Hematopoietic multipotent progenitor cell treated with erythropoietin and hydrocortisone succinate and interleukin-3 and kit ligand, for 8 days (in vitro differentiated cells): ENCODE measurements around the gene PPID.

Source experiments
- DNase-seq: peaks from one replicate; pipeline ENCODE4 v3.0.0-alpha.2; 2015

Gene PPID

DNA sequence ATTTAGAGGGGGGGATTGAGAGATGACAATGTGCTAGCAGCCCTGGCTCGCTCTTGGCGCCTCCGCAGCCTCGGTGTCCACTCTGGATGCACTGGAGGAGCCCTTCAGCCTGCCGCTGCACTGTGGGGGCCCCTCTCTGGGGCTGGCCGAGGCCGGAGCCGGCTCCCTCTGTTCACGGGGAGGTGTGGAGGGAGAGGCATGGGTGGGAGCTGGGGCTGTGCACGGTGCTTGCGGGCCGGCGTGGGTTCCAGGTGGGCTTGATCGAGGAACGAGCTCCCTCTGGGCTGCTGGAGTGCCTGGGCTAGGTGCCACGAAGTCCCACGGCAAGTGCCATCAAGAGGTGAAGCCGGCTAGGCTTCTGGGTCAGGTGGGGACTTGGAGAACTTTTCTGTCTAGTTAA, 58.4 kb downstream of the PPID start:
- DNase-seq: no peak

DNA sequence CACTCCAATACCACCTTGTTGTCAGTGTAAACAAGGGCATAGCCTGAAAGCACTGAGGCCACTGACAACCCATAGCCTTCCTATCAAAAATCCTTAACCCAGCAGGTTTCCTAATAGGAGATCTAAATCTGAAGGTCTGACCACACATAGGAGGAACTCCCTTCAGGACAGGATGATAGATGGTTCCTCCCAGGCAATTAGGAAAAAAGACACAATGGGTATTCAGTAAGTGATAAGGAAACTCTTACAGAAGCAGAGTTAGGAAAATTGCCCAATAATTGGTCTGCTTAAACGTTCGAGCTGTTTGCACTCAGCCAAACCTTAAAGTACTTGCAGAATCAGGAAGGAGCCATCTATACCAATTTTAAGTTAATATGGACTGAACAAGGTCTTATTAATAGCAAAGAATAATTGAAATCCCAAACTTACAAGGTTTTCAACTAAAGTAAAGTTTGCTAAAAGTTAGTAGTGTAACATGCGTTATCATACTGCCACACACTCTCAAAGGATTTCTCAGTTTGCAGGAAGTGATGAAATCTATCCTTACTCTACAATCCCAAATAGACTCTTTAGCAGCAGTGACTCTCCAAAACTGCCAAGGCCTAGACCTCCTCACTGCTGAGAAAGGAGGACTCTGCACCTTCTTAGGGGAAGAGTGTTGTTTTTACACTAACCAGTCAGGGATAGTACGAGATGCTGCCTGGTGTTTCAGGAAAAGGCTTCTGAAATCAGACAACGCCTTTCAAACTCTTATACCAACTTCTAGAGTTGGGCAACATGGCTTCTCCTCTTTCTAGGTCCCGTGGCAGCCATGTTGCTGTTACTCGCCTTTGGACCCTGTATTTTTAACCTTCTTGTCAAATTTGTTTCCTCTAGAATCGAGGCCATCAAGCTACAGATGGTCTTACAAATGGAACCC, 59.2 kb downstream of the PPID start:
- peak; percentile 75 for DNase-seq

DNA sequence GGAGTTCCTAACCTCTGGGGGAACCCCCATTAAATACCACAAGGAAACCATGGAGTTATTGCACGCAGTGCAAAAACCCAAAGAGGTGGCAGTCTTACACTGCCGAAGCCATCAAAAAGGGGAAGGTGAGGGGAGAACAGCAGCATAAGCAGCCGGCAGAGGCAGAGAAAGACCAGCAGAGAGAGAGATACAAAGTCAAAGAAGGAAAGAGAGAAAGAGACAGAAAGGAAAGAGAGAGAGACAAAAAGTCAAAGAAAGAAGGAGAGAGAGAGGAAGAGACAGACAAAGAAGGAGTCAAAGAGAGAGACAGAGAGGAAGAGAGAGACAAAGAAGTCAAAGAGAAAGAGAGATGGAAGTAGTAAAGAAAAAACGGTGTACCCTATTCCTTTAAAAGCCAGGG, 59.9 kb downstream of the PPID start:
- peak; percentile 33 for DNase-seq
